Erythroblast (primary cell): ENCODE results near the gene UBASH3B.

Experiments used
- GATA1 ChIP-seq: IDR thresholded peaks from 2 replicates; pipeline ENCODE4 v1.6.1; 2011; ENCODE audit warnings: low read depth, mild to moderate bottlenecking, control low read depth, low read length, moderate library complexity
- POLR2A ChIP-seq: IDR thresholded peaks from 2 replicates; pipeline ENCODE4 v1.6.1; 2011; ENCODE audit warnings: mild to moderate bottlenecking, low read length

GRCh38 chr11:122690384-122690783, 34.9 kb downstream of the UBASH3B start:
- TF ChIP-seq POLR2A = no peak
- no peak for TF ChIP-seq GATA1
